Stimulated activated CD4-positive, alpha-beta T cell treated with anti-CD3 and anti-CD28 coated beads, Interleukin-1b, Interleukin-23, amount 100 ng/mL, for 1 hour (primary cell): ENCODE results near the gene TTLL13.
A peak's percentile ranks its signal among the peaks of the same experiment; 100 is the strongest.

Source experiments
- DNase-seq, 2 donors: peaks; one replicate each; pipeline ENCODE4 v3.0.0-alpha.2; 2020; ENCODE audit warnings: low read depth in 2 of 2

Gene TTLL13, protein sequence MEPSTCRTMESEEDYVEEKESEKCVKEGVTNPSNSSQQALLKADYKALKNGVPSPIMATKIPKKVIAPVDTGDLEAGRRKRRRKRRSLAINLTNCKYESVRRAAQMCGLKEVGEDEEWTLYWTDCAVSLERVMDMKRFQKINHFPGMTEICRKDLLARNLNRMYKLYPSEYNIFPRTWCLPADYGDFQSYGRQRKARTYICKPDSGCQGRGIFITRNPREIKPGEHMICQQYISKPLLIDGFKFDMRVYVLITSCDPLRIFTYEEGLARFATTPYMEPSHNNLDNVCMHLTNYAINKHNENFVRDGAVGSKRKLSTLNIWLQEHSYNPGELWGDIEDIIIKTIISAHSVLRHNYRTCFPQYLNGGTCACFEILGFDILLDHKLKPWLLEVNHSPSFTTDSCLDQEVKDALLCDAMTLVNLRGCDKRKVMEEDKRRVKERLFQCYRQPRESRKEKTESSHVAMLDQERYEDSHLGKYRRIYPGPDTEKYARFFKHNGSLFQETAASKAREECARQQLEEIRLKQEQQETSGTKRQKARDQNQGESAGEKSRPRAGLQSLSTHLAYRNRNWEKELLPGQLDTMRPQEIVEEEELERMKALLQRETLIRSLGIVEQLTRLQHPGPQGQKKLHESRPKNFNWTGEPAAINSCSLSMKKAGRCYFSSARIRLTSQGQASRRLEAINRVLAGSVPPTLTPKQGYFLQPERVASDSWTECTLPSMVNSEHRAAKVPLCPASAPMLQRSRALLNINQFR

DNA sequence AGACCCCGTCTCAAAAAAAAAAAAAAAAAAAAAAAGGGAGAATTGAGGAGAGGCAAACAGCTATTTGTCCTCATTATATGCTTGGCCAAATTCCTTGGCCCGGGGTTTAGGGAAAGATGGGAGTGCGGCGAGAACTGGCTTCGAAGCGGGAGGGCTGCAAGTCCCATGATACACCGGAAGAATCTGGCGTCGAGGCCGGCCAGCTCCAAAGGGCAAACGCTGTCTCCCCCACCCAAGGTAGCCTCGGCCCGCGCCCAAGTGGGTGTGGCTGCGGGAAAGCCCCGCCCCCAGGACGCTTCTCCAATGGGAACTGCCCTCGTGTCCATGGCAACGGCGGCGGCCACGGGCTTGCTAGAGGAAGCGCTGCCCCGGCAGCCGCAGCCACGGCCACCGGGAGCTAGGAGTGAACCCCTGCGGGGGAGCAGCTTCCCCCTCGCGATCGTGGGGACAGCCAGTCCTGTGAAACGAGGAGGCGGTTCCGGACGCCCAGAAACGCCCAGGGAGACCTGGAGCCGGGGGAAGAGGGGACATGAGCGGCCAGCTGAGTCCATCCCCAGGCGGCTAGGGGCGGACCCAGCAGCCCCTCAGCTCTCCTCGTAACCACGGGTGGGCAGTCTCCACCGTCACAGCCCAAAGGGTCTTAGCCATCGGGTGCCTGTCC, at the start of gene TTLL13:
TTLL13 (plus strand) TSS at position 354 of the 661 bp plus-strand sequence. CDS start 1,075 bp downstream, outside the sequence.
- DNase-seq, result peak in 1 of 2 donors; percentile 65

DNA sequence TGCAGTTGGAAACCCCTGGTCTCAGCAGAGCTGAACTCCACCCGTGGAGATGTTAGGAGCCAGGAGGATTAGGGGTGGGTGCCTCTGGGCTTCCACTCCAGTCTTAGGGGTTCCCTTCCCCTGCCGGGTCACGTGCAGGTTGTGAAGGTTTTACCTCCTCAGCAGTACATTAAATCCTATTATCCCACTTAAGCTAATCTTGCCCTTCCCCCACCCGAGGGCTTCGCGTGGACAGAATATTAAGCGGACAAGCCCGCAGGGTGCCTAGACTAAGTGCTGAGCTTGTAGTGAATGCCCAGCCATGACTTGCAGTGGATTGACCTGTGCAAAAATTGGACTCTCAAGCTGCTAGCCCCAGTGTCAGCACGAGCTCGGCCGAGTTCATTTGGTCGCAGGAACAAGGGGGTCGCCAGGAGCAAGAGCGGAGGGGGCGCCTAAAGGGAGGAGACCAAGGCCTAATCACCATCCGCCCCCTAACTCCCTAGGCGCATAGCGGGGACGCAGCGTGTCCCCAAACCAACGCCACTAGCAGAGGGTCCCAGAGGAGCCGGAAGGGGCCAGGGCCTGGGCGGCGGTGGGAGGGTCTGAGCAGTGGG, 48.7 kb upstream of the TTLL13 start:
- no peak for DNase-seq

DNA sequence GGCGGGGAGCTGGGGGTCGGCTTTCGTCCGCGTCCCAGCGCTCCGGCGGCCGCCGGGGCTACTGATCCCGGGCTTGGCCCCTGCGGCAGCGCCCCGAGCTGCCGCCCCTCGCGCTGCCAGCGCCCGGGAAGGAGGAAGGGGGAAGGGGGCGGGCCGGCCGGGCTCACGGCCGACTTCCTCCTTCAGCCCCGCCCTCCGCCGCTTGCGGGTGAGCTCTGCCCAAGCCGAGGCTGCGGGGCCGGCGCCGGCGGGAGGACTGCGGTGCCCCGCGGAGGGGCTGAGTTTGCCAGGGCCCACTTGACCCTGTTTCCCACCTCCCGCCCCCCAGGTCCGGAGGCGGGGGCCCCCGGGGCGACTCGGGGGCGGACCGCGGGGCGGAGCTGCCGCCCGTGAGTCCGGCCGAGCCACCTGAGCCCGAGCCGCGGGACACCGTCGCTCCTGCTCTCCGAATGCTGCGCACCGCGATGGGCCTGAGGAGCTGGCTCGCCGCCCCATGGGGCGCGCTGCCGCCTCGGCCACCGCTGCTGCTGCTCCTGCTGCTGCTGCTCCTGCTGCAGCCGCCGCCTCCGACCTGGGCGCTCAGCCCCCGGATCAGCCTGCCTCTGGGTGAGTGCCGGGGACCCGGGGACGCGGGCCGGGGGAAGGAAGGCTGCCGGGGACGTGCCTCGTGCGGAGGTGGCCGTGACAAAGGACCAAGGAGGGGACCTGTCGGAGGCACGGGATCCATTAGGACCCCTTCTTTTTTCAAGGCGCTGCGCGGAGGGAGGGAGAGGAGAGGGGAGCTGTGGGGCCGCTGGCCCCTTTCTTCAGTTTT, 48.0 kb upstream of the TTLL13 start, which contains the start of gene SEMA4B:
SEMA4B (plus strand) TSS at position 201 of the 814 bp plus-strand sequence; CDS start at position 450, 249 bp downstream.
- peak; percentile 29 to 49 for DNase-seq

GRCh38 chr15:90201944-90202375, 47.4 kb upstream of the TTLL13 start:
- DNase-seq, result no peak

- DNase-seq, result no peak
Observed at GRCh38 chr15:90202929-90203328, 46.4 kb upstream of the TTLL13 start.

GRCh38 chr15:90203473-90203872, 45.9 kb upstream of the TTLL13 start:
- no peak for DNase-seq

DNA sequence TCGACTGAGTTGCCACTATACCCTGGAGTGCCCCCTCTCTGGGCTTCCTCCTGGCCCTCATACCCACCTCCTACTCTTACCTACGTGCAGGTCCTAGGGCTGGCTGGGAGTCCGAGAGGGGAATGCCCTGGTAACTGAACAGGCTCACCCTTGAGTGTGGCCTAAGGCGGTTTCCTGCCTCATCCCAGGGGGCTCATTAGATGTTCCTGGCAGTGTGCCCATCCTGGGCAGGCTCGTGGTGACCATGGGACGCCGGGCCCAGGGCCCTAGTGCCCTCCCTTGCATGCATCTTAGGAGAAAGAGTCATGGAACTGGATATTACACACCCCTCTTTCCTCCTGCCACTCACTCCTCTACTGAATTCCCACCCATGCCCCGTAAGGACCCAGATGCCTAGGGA, 45.4 kb upstream of the TTLL13 start:
- DNase-seq, result no peak

GRCh38 chr15:90205050-90205848, 44.1 kb upstream of the TTLL13 start:
- DNase-seq, result no peak

DNA sequence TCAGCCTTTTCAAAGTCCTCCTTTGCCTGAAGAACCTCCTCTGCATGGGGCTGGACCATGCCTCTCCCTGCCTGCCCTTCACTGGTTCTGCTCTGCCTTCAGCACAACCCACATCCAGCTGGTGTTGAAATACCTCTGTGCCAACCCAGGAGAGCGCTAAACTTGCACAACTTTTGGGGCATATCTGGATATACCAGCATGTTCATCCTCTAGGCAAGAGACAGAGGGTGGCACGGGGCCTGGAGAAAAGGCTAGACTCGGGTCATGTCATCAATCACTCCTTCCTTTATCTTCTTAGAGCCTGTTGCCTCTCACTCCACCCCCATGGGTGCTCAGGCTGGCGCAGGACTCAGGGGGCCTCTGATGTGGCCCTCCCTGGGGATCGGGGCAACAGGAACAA, 43.5 kb upstream of the TTLL13 start:
- DNase-seq, result no peak

DNA sequence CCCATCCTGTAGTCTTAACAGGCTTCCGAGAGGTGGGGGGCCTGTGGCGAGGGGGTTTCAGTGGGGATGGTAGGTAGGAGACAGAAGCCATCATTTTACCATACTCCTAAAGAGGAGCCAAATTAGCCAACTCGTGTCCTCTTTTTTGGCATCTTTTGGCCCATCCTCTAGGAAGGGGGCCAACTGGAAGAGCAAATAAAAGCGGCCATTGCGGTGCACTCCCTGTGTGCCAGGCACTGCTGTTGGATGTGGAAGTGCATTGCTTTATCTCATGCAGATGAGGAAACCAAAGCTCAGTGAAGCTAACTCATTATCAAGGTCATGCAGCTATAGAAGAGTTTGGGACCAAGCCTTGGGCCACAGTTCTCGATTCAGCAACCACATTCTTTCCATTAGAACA, 42.1 kb upstream of the TTLL13 start:
- DNase-seq, result no peak

DNA sequence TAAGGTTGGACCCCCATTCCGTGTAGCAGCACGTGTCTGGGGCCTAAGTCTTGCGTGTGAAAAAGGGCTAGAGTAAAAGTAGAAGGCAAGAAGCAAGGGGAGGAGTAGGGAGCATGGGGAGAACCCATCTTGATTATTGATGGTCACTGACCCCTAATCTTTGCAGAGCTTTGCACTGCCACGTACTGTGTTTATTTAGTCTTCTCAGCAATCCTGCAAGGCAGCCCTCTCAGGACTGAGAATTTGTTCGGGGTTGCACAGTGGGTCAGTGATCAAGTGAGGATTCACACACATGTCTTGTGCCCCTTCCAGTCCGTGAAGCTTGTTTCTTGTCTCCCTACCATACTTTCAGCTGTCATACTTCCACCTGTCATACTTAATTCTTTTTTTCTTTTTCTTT, 41.0 kb upstream of the TTLL13 start:
- DNase-seq, result no peak

- DNase-seq, result no peak
Observed at GRCh38 chr15:90209591-90209990, 39.8 kb upstream of the TTLL13 start.

DNA sequence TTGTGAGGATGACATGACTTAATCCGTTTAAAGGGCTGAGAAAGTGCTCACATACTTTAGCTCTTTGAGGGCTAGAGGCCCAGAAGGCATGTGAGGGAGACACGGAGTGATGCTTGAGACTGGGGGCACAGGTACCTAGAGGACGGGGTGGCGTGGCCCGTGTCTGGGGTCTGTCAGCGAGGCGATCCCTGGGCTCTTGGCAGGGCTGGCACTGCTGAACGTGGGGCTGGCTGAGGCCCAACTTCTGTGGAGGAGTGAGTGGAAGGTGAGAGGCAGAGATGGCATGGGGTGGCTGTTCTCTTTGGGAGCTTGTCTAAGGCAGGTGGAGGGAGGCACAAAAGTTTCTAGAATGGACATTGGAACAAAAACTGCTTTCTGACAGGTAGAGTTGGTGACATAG, 38.8 kb upstream of the TTLL13 start:
- DNase-seq, result no peak

DNA sequence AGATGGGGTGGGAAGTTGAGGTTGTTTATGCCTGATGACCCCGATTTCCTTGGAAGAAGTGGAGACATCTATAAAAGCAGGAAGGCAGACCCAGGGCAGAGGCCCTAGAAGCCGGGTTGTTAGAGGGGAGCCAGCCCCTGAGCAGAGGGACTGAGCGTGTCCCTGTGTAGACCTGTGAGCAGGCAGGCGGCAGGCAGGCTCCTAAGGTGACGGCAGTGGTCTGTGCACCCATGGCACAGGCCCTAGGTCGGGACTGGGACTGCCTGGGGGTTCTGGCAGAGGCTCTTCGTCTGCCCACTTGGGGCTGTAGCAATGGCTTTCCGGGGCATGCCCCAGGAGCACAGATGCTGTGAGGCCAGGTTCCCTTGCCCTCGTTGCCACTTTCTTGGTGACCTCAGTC, 38.3 kb upstream of the TTLL13 start:
- DNase-seq, result no peak

DNA sequence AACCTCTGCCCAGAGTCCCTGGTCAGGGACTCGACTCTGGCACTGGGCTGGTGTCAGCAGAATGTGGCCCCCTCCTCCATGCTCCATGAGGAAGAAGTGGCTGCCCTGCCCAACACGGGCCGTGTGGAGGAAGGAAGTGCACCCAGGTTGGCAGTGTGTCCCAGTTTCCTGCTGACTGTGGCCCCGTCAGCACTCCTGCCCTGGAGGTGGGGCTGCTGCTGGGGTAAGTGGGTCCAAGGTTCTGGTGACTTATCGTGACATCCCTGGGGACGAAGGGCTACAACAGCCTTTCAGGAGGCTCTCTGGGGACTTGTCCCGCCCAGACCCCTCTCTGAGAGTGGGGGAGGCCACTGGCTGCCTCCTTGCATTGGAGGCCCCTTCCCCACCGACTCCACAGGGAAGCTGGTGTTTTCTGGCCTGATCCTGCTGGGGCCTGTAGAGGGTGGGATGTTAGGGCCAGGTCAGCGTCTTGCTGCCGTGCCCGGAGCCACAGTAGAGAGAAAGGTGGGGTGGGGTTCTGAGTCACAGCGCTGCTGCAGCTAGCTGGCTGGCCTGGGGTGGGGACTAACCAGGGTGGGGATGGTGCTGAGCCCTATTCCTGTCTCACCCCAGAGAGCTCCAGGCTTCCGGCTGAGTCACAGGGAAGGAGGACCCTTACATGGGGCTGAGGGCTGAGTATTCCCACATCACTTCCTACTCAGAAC, 37.8 kb upstream of the TTLL13 start:
- DNase-seq, result no peak

DNA sequence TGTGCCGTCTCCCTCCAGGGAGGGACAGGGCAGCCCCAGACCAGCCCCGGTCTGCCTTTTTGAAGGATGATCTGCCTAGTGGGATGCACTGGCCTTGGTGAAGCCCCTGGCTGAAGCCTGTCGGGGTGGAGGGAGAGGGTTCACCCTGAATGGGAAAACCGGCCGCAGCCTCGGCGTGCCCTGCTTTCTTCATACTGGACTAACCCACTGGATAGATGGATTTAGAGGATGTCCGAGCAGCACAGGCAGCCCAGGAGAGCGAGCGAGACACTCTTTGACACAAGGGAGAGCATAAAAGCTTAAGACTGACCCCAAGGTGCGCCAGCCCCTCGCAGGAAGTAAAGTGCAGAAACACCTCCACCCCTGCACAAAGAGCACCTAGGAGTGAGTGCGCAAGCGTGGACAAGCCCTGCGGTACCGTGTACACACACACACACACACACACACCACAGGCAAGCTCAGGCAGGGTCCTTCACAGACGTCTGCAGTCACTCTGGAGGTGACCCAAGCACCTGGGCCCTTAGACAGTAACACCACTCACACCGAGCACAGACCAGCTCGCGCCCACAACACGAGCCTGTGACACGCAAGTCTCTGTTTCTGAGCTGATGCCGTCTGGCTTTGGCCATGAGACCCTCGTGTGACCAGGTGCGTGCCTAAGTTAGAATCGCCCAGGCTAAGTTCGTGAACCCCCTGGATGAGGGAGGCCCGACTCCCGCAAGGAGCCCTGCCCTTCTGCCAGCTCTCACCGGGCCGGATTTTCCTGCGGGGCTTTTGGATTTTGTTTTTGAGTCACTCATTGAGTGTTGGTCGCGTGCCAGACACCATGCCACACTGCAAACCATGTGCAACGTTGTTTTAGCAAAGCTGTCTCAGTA, 36.9 kb upstream of the TTLL13 start:
- no peak for DNase-seq

GRCh38 chr15:90213122-90213817, 36.1 kb upstream of the TTLL13 start:
- DNase-seq, result no peak

DNA sequence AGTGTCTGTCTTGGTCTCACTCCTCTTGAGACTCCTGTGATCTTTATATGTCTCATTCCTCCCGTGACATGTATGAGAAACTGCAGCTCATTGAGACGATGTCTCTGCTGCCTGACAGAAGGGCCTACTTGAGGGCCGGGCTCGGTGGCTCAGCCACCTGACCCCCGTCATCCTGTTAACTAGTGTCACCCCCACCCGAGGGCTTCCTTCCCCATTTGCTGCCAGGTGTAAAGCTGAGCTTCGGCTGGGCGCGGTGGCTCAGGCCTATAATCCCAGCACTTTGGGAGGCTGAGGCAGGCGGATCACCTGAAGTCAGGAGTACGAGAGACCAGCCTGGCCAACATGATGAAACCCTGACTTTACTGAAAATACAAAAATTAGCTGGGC, 35.5 kb upstream of the TTLL13 start:
- no peak for DNase-seq
